SW 1271 (cell line): Measurements from ENCODE around the gene CLEC4F.
"Not testable (repeated sequence)": the region's sequence is repeated elsewhere in the genome, so short reads cannot be mapped to it uniquely, and the experiment has no call there.

Experiments
- DNase-seq, 2 experiments: peaks; one replicate each; lab custom pipeline; 2025; lab: John Stamatoyannopoulos, UW

Gene CLEC4F

GRCh38 chr2:70826696-70827350 lies 6.4 kb upstream of the CLEC4F start:
- no peak for DNase-seq

DNA sequence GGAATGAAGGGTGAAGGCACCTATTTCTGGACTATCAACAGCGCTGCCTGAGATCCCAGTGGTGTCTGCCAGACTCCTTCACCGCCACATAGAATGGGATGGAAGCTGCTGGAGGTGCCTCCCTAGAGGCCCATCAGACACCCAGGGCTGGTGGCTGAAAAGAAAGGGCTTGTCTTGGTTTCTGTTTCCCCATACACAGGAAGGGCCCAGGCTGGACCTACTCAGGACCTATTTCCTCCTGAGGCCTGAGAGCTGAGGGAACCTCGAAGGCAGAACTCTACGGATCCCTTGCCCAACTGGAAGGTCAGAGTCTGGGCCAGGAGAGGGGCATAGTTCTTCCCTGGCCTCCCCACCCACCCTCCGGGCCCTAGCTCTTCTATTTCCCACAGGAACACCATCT lies 2.9 kb upstream of the CLEC4F start:
- no peak for DNase-seq

- DNase-seq: no peak
Measured at GRCh38 chr2:70822843-70823242, 2.4 kb upstream of the CLEC4F start.

GRCh38 chr2:70817284-70817954 lies 3.0 kb downstream of the CLEC4F start:
- no peak for DNase-seq

DNA sequence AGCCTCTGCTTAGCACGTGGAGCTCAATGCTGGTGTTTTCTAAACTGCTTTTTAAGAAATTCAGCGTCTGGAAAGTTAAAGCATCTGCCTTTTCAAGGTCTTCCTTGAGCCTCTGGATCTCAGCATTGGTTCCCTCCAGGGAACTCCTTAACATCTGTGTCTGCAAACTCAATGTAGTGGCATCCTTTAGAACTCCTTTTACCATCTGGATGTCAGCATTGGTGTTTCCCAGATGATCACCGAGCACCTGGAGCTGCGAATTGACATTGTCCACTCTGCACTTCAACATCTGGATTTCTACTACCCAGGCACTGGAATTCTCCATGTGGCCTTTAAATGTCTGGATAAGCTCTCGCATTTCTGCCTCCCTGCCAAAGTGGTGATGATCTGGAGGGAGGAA lies 3.7 kb downstream of the CLEC4F start:
- no peak for DNase-seq

DNA sequence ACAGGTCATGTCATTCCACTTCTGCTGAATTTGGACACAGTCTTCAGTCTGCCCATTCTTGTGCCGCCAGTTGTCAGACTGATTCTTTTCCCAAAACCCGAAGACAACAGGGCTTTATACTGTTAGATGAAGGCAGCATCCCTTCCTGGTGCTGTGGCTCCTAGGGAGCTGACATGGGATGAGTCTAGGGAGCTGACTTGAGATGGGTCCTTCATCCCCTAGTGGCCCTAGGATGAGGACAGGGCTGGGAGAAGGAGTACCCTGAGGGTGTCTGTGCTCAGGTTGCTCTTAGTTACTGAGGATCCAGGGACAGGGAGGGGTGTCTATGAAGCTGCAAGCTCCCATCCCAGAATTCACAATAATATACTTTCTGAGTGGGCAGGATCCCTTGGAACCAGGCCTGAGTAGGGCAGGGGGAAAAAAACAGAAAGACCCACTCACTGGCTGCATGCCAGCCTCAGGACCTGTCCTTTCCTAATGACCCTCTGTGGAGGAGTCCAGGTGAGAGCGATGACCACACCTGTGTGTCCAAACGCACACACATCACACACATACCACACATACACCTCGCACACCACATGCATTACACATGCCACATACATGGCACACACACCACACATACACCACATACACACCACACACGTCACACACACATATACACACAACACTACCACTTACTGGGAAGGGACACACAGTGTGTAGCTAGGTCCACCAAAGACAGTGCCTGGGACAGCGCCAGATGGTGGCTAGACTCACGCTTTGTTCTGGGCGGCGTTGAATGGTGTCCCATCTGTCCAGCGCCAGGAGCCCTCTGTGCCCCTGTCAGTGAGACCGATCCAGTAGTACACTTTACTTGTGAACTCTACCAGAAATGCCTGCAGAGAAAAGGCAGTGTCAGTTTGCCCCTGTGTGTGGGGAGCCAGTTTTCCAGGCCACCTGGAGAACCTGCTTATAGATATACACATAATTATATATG lies 11.1 kb downstream of the CLEC4F start:
- DNase-seq: no peak

- no peak for DNase-seq
Measured at GRCh38 chr2:70807828-70808118, 12.6 kb downstream of the CLEC4F start.

DNA sequence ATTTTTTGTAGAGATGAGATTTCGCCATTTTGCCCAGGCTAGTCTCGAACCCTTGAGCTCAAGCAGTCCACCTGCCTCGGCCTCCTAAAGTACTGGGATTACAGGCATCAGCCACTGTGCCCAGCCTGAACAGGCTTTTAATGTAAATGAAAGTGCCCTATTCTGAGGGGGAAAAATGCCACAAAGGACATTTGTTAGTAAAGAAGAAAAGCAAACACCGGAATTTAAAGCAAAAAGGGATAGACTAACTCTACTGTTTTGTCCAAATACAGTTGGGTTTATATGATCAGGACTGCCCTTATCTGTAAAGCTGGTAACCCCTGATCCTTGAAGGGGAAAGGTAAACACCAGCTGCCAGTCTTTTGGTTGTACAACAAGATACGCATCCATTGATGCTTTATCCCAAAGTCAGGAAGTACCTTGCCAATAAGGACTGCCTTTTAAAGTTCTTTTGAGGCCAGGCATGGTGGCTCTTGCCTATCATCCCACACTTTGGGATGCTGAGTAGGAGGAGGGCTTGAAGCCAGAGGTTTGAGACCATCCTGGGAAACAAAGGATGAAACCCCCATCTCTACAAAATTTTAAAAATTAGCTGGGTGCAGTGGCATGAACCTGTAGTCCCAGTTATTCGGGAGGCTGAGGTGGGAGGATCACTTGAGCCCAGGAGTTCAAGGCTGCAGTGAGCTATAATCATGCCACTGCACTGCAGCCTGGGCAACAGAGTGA lies 13.1 kb downstream of the CLEC4F start:
- no peak for DNase-seq

GRCh38 chr2:70806620-70807019 lies 13.8 kb downstream of the CLEC4F start:
- no peak for DNase-seq

GRCh38 chr2:70806013-70806412 lies 14.4 kb downstream of the CLEC4F start:
- DNase-seq: no peak

- DNase-seq: no peak
Measured at GRCh38 chr2:70801607-70802263, 18.7 kb downstream of the CLEC4F start.

GRCh38 chr2:70799706-70800105 lies 20.7 kb downstream of the CLEC4F start:
- no peak for DNase-seq

DNA sequence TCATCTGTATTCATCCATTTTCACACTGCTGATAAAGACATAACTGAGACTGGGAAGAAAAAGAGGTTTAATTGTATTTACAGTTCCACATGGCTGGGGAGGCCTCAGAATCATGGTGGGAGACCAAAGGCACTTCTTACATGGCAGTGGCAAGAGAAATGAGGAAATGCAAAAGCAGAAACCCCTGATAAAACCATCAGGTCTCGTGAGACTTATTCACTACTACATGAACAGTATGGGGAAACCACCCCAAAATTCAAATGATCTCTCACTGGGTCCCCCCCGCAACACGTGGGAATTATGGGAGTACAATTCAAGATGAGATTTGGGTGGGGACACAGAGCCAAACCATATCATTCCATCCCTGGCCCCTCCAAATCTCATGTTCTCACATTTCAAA lies 22.4 kb downstream of the CLEC4F start:
- not testable (repeated sequence) for DNase-seq

DNA sequence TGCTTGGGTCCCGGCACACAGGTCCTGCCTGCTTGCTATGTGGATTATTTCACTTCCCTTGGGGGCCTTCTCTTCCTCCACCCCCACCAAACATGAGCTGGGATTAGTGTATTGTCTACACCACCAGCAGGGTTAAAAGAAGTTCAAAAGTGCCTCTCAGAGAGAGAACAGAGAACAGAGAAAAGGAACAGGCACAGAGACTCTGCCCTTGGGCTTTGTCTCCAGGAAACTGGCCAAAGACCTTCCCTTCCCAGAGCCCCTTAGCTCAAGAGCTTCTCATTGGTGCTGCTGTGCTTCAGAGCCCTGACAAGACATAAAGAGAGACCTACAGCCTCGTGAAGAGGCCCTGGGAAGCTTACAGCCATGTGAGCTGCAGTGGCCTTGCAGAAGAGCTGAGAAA lies 22.9 kb downstream of the CLEC4F start:
- DNase-seq: no peak

DNA sequence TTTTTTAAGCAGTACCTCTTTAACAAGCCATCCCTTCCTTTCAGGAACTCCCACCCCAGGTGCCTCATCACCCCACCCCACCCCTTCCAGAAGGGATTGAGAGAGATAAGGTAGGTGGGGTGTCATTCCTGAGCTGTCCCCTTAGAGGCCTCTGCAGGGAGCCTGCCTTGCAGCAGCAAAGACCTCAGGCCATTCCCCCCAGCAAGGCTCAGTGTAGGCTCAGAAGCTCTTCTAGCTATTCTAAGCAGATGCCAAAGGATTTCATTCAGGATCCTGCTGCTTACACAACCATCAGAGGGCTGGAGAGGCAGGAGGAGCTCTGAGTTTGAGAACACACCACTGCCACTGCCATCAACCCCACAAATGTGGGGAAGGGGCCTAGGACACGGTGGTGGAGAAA lies 24.1 kb downstream of the CLEC4F start:
- DNase-seq: no peak

DNA sequence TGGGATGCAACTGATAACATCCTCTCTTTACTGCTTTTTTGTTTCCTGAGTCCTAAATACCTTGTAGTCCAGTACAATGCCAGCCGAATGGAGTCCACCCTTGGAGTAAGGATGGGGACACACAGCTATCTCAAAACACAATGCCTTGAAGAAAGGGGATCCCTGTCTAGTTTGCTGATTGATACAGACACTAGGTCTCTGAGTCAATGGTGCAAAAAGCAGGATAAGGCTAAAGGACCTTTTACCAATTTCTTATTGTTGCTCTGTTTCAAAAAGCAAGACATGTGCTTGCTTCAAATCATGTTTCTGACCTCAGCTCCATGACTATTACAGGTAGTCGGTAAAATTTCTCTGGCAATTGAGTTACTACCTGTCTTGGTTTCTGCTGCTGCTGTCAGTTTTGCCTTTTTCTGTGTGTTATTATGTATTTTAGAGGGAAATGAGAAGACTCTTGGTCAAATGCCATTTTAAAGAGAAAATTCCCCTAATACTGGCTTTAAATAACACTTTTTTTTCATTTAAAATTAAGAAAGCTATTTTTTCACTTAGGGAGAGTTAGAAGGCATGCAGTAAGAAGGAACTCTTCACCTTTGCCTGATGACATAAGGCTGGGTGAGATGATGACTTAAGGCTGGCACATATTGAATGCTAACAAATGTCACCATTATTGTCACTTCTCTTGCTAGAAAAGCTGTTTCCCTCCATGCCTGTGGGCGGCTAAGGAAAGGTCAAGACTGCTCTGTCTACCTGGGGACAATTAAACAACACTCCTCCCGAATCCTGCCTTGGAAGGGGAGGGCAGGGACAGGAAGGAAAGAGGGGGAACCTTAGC lies 25.0 kb downstream of the CLEC4F start:
- no peak for DNase-seq

DNA sequence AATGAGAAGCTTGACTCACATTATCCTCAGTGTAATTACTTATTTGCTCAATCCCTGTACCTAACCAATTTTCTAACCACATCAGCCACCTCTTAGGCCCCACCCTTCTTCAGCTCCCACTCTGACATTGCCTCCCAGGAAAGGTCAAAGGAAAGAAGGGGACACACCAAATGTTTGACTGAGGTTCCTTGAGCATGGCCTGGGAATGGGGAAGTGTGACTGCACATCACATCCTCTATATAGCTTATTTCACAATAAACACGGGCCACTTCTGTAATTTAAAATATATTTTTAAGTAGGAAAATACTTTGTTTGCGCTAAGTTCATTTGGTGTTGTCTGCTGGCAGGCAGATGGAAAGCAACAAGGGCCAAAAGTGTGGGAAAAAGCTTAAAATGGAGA lies 26.9 kb downstream of the CLEC4F start:
- no peak for DNase-seq

DNA sequence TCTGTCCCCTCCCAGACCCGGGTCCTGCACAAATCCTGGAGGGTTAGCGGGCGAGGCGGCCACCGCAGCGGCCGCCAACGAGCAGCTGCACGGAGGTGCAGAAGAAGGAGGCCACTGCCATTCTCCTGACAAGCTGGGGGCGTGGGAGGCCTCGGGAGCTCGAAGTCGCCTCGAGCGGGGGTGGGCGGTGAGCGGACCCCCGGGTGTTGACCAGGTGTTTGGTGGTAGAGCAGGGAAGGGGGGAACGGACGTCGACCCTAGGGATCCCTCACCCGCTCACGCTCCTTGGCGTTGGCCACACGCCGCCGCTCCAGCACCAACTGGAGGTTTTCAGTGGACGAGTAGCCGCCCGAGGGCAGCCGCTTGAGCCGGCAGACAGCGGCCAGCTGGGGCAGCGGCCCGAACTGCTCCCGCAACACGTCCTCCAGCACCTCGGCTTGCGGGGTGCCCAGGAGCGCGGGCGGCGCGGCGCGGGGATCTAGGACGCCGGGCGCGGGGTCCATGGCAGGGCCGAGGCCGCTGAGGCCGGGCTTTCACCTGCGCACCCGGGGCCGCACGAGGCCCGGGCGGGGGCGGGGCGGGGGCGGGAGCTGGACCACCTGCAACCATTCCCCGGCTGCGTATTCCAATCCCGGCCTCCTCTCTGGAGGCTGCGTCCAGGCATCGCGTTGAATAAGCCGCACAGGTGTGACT lies 30.1 kb downstream of the CLEC4F start, which contains the start of gene FIGLA:
Gene FIGLA, minus strand, starts transcription at position 508 of the 693 bp plus-strand sequence. Its CDS starts 5 bp downstream, at position 503.
- no peak for DNase-seq

DNA sequence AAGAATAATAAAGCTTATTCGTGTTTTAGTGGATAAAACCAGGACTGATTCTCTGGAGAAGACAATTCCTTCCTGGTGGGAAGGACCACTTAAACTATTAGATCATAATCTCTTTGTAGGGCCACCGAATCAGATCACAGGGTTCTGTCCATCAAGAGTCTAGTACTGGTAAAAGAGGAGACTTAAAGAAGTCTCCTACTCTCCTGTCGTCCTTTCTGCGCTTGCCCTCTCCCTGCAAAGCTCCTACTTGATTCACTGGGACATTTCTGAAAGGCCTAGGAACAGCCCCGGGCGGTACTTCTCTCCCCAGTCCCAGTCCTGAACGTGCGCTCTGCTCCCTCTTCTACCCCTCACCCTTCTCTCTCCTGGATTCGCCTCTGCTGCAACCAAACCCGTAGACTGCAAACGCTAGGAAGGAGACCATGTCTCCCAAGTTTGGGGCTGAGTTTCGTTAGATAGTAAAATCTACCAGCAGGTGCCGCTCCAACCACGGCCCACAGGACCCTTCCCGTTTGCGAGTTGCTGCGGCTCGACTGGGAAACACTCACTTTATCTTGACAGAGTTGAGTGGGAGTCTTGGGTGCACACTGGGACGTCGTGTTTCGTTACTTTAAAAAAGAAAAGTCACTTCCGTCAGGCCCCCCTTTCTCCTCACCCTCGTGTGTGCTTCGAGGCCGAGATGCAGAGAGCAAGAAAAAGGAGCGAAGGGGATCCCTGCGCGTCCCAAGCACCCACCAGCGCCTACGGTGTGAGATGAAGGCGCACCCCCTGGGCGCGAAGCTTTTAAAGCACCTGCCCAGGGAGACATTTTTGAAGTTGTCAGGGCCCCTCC lies 30.9 kb downstream of the CLEC4F start:
- DNase-seq: peak; percentile 8 to 29
